ENCODE results near the gene NRAP. TPM values are rescaled to one million over a fixed set of nuclear protein-coding genes. Genes with fewer than 3 reads are reported as not detected.

NRAP gene
- total and polyA plus RNA-seq, 2 of the 4 experiments (the other 2 are of a cell fraction) = not detected

GRCh38 chr10:113613427-113613826 is 50.4 kb downstream of the NRAP start:
- Histone ChIP-seq H3K14ac (replicated peaks; ENCODE audit: low read depth, low read length) (no peak overlapping the region), H2BK5ac (ENCODE audit: low read depth, low read length, poor library complexity, severe bottlenecking) (no peak overlapping the region), H4K5ac (ENCODE audit: low read depth, low read length) (no peak overlapping the region), H3K4me2 (ENCODE audit: low read depth, low read length) (no peak overlapping the region), H3K79me1 (ENCODE audit: low read depth in 1 of 2, low read length in 2 of 2) (no peaks in the 10 kb centered on the region), H3K23ac (ENCODE audit: low read depth, low read length) (no peak overlapping the region), H3K18ac (ENCODE audit: low read depth, low read length) (no peak overlapping the region), H3K4me1 (ENCODE audit: control insufficient read depth, insufficient read depth, low read length) (no peaks in the 10 kb centered on the region), H4K8ac (ENCODE audit: low read depth in 2 of 2, low read length in 2 of 2) (no peak overlapping the region), H3K9me1 (ENCODE audit: insufficient read depth, low read length) (no peaks in the 10 kb centered on the region), H2BK20ac (ENCODE audit: low read depth, low read length) (no peak overlapping the region), H2AK9ac (replicated peaks; ENCODE audit: low read depth, low read length, poor library complexity) (no peak overlapping the region), H2AFZ (replicated peaks; ENCODE audit: low read length, poor library complexity) (no peak overlapping the region), H2BK120ac (ENCODE audit: low read depth, low read length) (no peak overlapping the region), H4K20me1 (ENCODE audit: insufficient read depth, low read length) (no peaks in the 10 kb centered on the region), H3K9ac (ENCODE audit: low read depth, low read length) (no peak overlapping the region), H2AK5ac (ENCODE audit: low read depth, low read length) (no peak overlapping the region), H4K91ac (ENCODE audit: insufficient read depth, low read depth, low read length) (no peak overlapping the region), H3K36me3 (ENCODE audit: control insufficient read depth, insufficient read depth, low read length) (no peaks in the 10 kb centered on the region), H3K4me3 (ENCODE audit: insufficient read depth, low read depth, low read length) (no peak overlapping the region), H2BK15ac (ENCODE audit: low read depth, low read length) (no peak overlapping the region), H3K4ac (ENCODE audit: low read depth, low read length) (no peak overlapping the region), H3K56ac (ENCODE audit: extremely low read depth, insufficient read depth, low read length) (no peak overlapping the region), H3K9me3 (ENCODE audit: control insufficient read depth, insufficient read depth, low read length) (no peaks in the 10 kb centered on the region), H3K27me3 (ENCODE audit: control insufficient read depth, insufficient read depth, low read length) (peaks cover 15% of the 10 kb centered on the region), H3K27ac (ENCODE audit: insufficient read depth, low read length) (no peak overlapping the region)
- intact Hi-C loops (cut with micrococcal nuclease) = no loop called here
- POLR2A ChIA-PET (ENCODE audit: unreplicated experiment) = no interaction called here
- ATAC-seq (ENCODE audit: low read depth) = no peak
- CTCF ChIA-PET = no interaction called here
- WGBS, 2 experiments (ENCODE audit: extremely low coverage in 2 of 2, insufficient read length in 1 of 2) = no CpG with 5 or more reads among the region's 2 CpGs
- dilution Hi-C loops (cut with HindIII; ENCODE audit: low sequenced_read_pairs, unreplicated experiment) = no loop called here
- DNase-seq = no peak
- in situ Hi-C loops (cut with MboI; ENCODE audit: low sequenced_read_pairs) = no loop called here
- TF ChIP-seq ELK1 (IDR thresholded peaks at IDR 0.05; ENCODE audit: borderline replicate concordance, low read depth, low read length) (no peak), BHLHE40 (IDR thresholded peaks at IDR 0.05; ENCODE audit: low read depth, low read length) (no peak), RFX5 (IDR thresholded peaks at IDR 0.05; ENCODE audit: low read depth, low read length) (no peak), MXI1 (IDR thresholded peaks at IDR 0.05; ENCODE audit: borderline replicate concordance, low read depth, low read length) (no peak), POLR2A (IDR thresholded peaks at IDR 0.05; ENCODE audit: low read depth, low read length) (no peak), MAFK (IDR thresholded peaks at IDR 0.05; ENCODE audit: low read depth, low read length) (no peak)
- TF ChIP-seq, protein P1, sequence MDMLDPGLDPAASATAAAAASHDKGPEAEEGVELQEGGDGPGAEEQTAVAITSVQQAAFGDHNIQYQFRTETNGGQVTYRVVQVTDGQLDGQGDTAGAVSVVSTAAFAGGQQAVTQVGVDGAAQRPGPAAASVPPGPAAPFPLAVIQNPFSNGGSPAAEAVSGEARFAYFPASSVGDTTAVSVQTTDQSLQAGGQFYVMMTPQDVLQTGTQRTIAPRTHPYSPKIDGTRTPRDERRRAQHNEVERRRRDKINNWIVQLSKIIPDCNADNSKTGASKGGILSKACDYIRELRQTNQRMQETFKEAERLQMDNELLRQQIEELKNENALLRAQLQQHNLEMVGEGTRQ (IDR thresholded peaks at IDR 0.05; ENCODE audit: low read depth, low read length) = no peak
- TF ChIP-seq, protein P2, sequence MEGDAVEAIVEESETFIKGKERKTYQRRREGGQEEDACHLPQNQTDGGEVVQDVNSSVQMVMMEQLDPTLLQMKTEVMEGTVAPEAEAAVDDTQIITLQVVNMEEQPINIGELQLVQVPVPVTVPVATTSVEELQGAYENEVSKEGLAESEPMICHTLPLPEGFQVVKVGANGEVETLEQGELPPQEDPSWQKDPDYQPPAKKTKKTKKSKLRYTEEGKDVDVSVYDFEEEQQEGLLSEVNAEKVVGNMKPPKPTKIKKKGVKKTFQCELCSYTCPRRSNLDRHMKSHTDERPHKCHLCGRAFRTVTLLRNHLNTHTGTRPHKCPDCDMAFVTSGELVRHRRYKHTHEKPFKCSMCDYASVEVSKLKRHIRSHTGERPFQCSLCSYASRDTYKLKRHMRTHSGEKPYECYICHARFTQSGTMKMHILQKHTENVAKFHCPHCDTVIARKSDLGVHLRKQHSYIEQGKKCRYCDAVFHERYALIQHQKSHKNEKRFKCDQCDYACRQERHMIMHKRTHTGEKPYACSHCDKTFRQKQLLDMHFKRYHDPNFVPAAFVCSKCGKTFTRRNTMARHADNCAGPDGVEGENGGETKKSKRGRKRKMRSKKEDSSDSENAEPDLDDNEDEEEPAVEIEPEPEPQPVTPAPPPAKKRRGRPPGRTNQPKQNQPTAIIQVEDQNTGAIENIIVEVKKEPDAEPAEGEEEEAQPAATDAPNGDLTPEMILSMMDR (conservative IDR thresholded peaks at IDR 0.05; ENCODE audit: low read depth, low read length) = no peak
- no TSS peak for BruUV-seq (replicated peaks)
